ENCODE results near the gene KCTD2. TPM values are rescaled to one million over a fixed set of nuclear protein-coding genes. Genes with fewer than 3 reads are reported as not detected.

KCTD2 gene
- total and polyA plus RNA-seq, 3 donors from 2014 or later, result 88.9 to 135 (median 122) TPM

- WGBS, 2 donors, result 77 to 82% methylated on average over 8 to 11 of the region's 11 CpGs
- no peak for TF ChIP-seq POLR2A (IDR thresholded peaks at IDR 0.05)
- no peak for TF ChIP-seq CTCF (IDR thresholded peaks at IDR 0.05)
- no peak for DNase-seq
- Histone ChIP-seq H3K27me3 (no peaks in the 10 kb centered on the region), H3K27ac (peak overlapping the region in 1 of 2 donors; percentile 39), H3K4me3 (peak overlapping the region in 1 of 2 donors; percentile 52), H3K36me3 (ENCODE audit: low read depth, missing control alignments) (no peaks in the 10 kb centered on the region), H3K4me1 (peaks cover 14% of the 10 kb centered on the region), H3K9me3 (no peaks in the 10 kb centered on the region)
- intact Hi-C loops (cut with DNase I; ENCODE audit: low total_unique reads), result no loop called here
These were observed 41.7 kb downstream of the KCTD2 start for GRCh38 chr17:75088465-75089417.

- Histone ChIP-seq H3K27ac (no peak overlapping the region), H3K9me3 (no peaks in the 10 kb centered on the region), H3K4me1 (peaks cover 14% of the 10 kb centered on the region), H3K27me3 (no peaks in the 10 kb centered on the region), H3K4me3 (no peak overlapping the region), H3K36me3 (ENCODE audit: low read depth, missing control alignments) (no peaks in the 10 kb centered on the region)
- 46 to 62% methylated on average over 17 to 19 of the region's 19 CpGs for WGBS, 2 donors
- intact Hi-C loops (cut with DNase I; ENCODE audit: low total_unique reads), result no loop called here
- no peak for TF ChIP-seq POLR2A (IDR thresholded peaks at IDR 0.05)
- TF ChIP-seq CTCF (IDR thresholded peaks at IDR 0.05), result no peak
- DNase-seq, result no peak
These were observed 44.1 kb downstream of the KCTD2 start for GRCh38 chr17:75090871-75091854.

- no peaks in the 10 kb centered on the region for H3K27me3 ChIP-seq
- H3K4me1 ChIP-seq, result peaks cover 14% of the 10 kb centered on the region
- no peak for DNase-seq
- intact Hi-C loops (cut with DNase I; ENCODE audit: low total_unique reads), result no loop called here
- H3K4me3 ChIP-seq, result no peak overlapping the region
- no peak for TF ChIP-seq POLR2A (IDR thresholded peaks at IDR 0.05)
- TF ChIP-seq CTCF (IDR thresholded peaks at IDR 0.05), result no peak
- 77 to 83% methylated on average over 10 of the region's 10 CpGs for WGBS, 2 donors
- no peak overlapping the region for H3K27ac ChIP-seq
- no peaks in the 10 kb centered on the region for H3K36me3 ChIP-seq (ENCODE audit: low read depth, missing control alignments)
- H3K9me3 ChIP-seq, result no peaks in the 10 kb centered on the region
These were observed 44.9 kb downstream of the KCTD2 start for GRCh38 chr17:75091855-75092327.

- H3K9me3 ChIP-seq, result no peaks in the 10 kb centered on the region
- H3K27me3 ChIP-seq, result no peaks in the 10 kb centered on the region
- no peaks in the 10 kb centered on the region for H3K36me3 ChIP-seq (ENCODE audit: low read depth, missing control alignments)
- whole genome bisulfite sequencing, 2 donors, result 90 to 92% methylated on average over 2 to 18 of the region's 18 CpGs
- H3K4me1 ChIP-seq, result peaks cover 11% of the 10 kb centered on the region
- intact Hi-C loops (cut with DNase I; ENCODE audit: low total_unique reads), result no loop called here
- no peak for DNase-seq
- TF ChIP-seq CTCF (IDR thresholded peaks at IDR 0.05) (no peak), POLR2A (IDR thresholded peaks at IDR 0.05) (no peak)
- H3K27ac ChIP-seq, result no peak overlapping the region
- H3K4me3 ChIP-seq, result no peak overlapping the region
These were observed 46.6 kb downstream of the KCTD2 start for GRCh38 chr17:75093548-75094158.

All from testis (tissue), 3 donors.